Sigmoid colon (tissue), 7 donors: ENCODE results near the gene PRAME. TPM values are rescaled to one million over a fixed set of nuclear protein-coding genes. Genes with fewer than 3 reads are reported as not detected.

Source experiments
- DNase-seq: peaks from one replicate; pipeline ENCODE4 v3.0.0-alpha.2; 2019
- H3K27ac ChIP-seq, 4 donors: fragments of 200-600 bp; sonication (generic); one replicate each; pipeline ENCODE4 v1.5.1; 2016 to 2019; ENCODE audit warnings: mild to moderate bottlenecking in 1 of 4
- H3K27me3 ChIP-seq, 3 donors: fragments of 200-600 bp; sonication (generic); one replicate each; pipeline ENCODE4 v1.5.1; 2019; ENCODE audit warnings: mild to moderate bottlenecking in 1 of 3
- H3K36me3 ChIP-seq, 4 donors: fragments of 200-600 bp; sonication (generic); one replicate each; pipeline ENCODE4 v1.5.1; 2016 to 2019
- H3K4me1 ChIP-seq, 4 donors: fragments of 200-600 bp; sonication (generic); one replicate each; pipeline ENCODE4 v1.5.1; 2017 to 2019
- H3K4me3 ChIP-seq, 4 donors: fragments of 200-600 bp; sonication (generic); one replicate each; pipeline ENCODE4 v1.5.1; 2017 to 2019; ENCODE audit warnings: mild to moderate bottlenecking in 2 of 4, moderate library complexity in 1 of 4
- H3K9me3 ChIP-seq, 4 donors: fragments of 200-600 bp in 3 of 4; sonication (generic) in 3 of 4; one replicate each; pipeline versions ENCODE4 v1.5.1 to v1.6.1; 2013 to 2019
- EP300 ChIP-seq, 4 donors: sonication (generic); formaldehyde crosslinking; IDR thresholded peaks; one replicate each; pipeline ENCODE4 v1.6.1; 2017; ENCODE audit warnings: antibody characterized with exemption in 4 of 4
- POLR2A ChIP-seq, 2 donors: fragments of 450-650 bp; IDR thresholded peaks; one replicate each; pipeline ENCODE4 v1.6.1; 2016; ENCODE audit warnings: antibody characterized with exemption in 2 of 2, mild to moderate bottlenecking in 2 of 2, moderate library complexity in 2 of 2
- POLR2AphosphoS5 ChIP-seq, 4 donors: sonication (generic); formaldehyde crosslinking; IDR thresholded peaks; one replicate each; pipeline ENCODE4 v1.6.1; 2017; ENCODE audit warnings: antibody characterized with exemption in 4 of 4
- WGBS, 2 donors: extraction: QIAGEN DNeasy Blood & Tissue Kit; methylation state at CpG; one replicate each; pipeline ENCODE4 v1.1.7; 2013; 5-methylcytosine and 5-hydroxymethylcytosine counted together
- intact Hi-C: fragments of 100-400 bp; cut with DNase I; formaldehyde crosslinking; loops from one replicate; pipeline ENCODE4 v1.15.1; 2023
- polyA plus RNA-seq, 3 donors: library from polyadenylated mRNA; stranded (reverse); fragments of 200-250 nt; gene quantifications; one replicate each; pipeline ENCODE4 v1.2.3, GENCODE V29; 2013
- total RNA-seq, 4 donors: library from RNA; depleted of rRNA; stranded (reverse); fragments of >200 nt; gene quantifications; one replicate each; pipeline ENCODE4 v1.1.0, GENCODE V29; 2016
- TF ChIP-seq, protein P1 (sequence below), 4 experiments: fragments of 450-650 bp in 3 of 4; fragments of 200-600 bp in 1 of 4; IDR thresholded peaks; one replicate each; pipeline ENCODE4 v1.5.1; 2016 to 2019; ENCODE audit warnings: antibody characterized with exemption in 4 of 4, mild to moderate bottlenecking in 3 of 4, moderate library complexity in 2 of 4
- donor health status: healthy with polysubstance abuse.
- donor health status: Bipolar disorder and iron deficiency.
- donor health status: healthy.

The PRAME gene
- total and polyA plus RNA-seq, 7 donors, result 0.06 to 0.16 TPM; not detected in 5

DNA sequence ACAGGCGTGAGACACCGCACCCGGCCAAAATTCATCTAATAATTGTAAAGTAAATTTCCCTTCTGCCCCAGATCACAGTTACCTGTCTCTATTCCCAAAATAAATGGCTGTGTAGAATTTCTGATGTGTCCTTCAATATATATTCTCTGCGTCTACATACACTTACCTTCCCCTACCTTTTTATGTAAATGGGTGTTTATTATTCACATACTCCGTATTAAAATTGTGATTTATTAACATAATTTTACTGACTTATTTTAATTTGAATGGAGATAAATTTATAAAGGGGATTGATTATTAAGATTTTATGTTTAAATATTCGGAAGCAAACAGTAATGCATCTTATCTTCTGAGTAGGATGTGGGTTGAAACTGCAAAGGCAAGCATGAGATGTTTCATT, 22.6 kb downstream of the PRAME start:
- H3K27ac ChIP-seq, result no peak overlapping the region
- H3K4me3 ChIP-seq, result no peak overlapping the region
- TF ChIP-seq EP300 (IDR thresholded peaks at IDR 0.05) (no peak), POLR2AphosphoS5 (IDR thresholded peaks at IDR 0.05) (no peak), POLR2A (IDR thresholded peaks at IDR 0.05) (no peak)
- TF ChIP-seq, protein P1, sequence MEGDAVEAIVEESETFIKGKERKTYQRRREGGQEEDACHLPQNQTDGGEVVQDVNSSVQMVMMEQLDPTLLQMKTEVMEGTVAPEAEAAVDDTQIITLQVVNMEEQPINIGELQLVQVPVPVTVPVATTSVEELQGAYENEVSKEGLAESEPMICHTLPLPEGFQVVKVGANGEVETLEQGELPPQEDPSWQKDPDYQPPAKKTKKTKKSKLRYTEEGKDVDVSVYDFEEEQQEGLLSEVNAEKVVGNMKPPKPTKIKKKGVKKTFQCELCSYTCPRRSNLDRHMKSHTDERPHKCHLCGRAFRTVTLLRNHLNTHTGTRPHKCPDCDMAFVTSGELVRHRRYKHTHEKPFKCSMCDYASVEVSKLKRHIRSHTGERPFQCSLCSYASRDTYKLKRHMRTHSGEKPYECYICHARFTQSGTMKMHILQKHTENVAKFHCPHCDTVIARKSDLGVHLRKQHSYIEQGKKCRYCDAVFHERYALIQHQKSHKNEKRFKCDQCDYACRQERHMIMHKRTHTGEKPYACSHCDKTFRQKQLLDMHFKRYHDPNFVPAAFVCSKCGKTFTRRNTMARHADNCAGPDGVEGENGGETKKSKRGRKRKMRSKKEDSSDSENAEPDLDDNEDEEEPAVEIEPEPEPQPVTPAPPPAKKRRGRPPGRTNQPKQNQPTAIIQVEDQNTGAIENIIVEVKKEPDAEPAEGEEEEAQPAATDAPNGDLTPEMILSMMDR (IDR thresholded peaks at IDR 0.05), result no peak
- peaks cover 0 to 3% (median 0%) of the 10 kb centered on the region in 4 donors for H3K9me3 ChIP-seq
- DNase-seq, result no peak
- H3K27me3 ChIP-seq, result no peaks in the 10 kb centered on the region
- WGBS, 2 donors, result 67 to 70% methylated on average over 6 of the region's 6 CpGs
- no peaks in the 10 kb centered on the region for H3K36me3 ChIP-seq
- no peaks in the 10 kb centered on the region for H3K4me1 ChIP-seq
- intact Hi-C loops, result no loop called here

GRCh38 chr22:22535662-22536061, 23.4 kb downstream of the PRAME start:
- intact Hi-C loops, result no loop called here
- 87 to 91% methylated on average over 3 of the region's 3 CpGs for WGBS, 2 donors

DNA sequence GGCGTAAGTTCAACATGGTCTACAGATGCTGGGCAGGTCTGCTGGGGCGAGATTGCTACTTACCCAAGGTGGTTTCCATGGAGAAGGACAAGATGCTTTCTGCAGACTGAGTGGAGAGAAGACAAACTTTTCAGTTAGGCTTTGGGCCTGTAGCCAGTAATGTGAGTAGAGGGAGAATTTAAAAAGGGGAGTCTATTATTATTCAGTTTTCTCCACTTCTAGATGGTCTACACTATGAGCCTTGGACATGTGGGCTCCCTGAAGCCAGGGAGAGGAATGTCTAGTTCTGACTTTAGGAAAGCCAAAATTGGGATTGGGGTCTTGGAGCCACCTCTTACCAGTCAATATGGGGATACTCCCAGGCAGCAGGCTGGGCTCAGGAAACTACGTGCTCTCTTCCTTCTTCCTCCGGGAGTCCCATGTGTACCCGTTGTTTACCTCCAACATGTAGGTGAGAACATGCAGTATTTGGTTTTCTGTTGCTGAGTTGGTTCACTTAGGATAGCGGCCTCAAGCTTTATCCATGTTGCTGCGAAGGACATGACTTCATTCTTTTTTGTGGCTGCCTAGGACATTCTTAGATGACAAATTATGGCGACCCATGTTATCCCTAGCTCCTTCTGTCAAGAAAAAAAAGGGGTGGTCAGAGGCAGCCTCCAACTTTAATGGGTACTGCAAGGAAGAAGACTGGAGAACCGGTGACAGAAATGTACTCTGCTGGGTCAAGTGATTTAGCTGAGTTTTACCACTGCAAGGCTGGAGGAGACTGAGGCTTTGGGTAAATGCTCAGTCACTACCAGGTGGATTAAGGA, 24.3 kb downstream of the PRAME start:
- Histone ChIP-seq H3K4me3 (no peak overlapping the region), H3K27ac (no peak overlapping the region), H3K27me3 (no peaks in the 10 kb centered on the region), H3K9me3 (no peaks in the 10 kb centered on the region), H3K36me3 (no peaks in the 10 kb centered on the region), H3K4me1 (no peaks in the 10 kb centered on the region)
- WGBS, 2 donors, result 85 to 87% methylated on average over 9 of the region's 9 CpGs
- TF ChIP-seq POLR2AphosphoS5 (IDR thresholded peaks at IDR 0.05) (no peak), EP300 (IDR thresholded peaks at IDR 0.05) (no peak), POLR2A (IDR thresholded peaks at IDR 0.05) (no peak)
- TF ChIP-seq, protein P1 (IDR thresholded peaks at IDR 0.05), result no peak
- DNase-seq, result no peak
- intact Hi-C loops, result no loop called here

More at GRCh38 chr22:22535662-22536061, 23.4 kb downstream of the PRAME start:
- H3K4me1 ChIP-seq, result no peaks in the 10 kb centered on the region
- H3K27me3 ChIP-seq, result no peaks in the 10 kb centered on the region
- DNase-seq, result no peak
- H3K36me3 ChIP-seq, result no peaks in the 10 kb centered on the region
- H3K27ac ChIP-seq, result no peak overlapping the region
- TF ChIP-seq POLR2AphosphoS5 (IDR thresholded peaks at IDR 0.05), result no peak
- TF ChIP-seq EP300 (IDR thresholded peaks at IDR 0.05), result no peak
- TF ChIP-seq POLR2A (IDR thresholded peaks at IDR 0.05), result no peak
- TF ChIP-seq, protein P1 (IDR thresholded peaks at IDR 0.05), result no peak
- no peak overlapping the region for H3K4me3 ChIP-seq
- peaks cover 0 to 3% (median 0%) of the 10 kb centered on the region in 4 donors for H3K9me3 ChIP-seq

DNA sequence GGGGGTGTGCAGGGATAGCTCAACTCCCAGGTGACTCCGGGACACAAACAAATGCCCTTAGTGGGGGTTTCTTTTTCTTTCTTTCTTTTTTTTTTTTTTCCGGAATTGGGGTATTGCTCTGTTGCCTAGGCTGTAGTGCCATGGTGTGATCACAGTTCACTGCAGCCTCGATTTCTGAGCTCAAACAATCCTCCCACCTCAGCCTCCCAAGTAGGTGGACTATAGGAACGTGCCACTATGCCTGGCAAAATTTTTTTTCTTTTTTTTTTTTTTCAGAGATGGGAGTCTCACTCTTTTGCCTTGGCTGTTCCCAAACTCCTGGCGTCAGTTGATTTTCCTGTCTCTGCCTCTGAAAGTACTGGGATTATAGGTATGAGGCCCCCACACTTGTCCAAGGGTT, 25.2 kb downstream of the PRAME start:
- H3K4me3 ChIP-seq, result no peak overlapping the region
- no peaks in the 10 kb centered on the region for H3K27me3 ChIP-seq
- DNase-seq, result no peak
- H3K9me3 ChIP-seq, result no peaks in the 10 kb centered on the region
- intact Hi-C loops, result no loop called here
- 73 to 77% methylated on average over 5 of the region's 5 CpGs for WGBS, 2 donors
- H3K27ac ChIP-seq, result no peak overlapping the region
- no peaks in the 10 kb centered on the region for H3K36me3 ChIP-seq
- TF ChIP-seq POLR2AphosphoS5 (IDR thresholded peaks at IDR 0.05), result no peak
- TF ChIP-seq, protein P1 (IDR thresholded peaks at IDR 0.05), result no peak
- no peaks in the 10 kb centered on the region for H3K4me1 ChIP-seq
